Liver (tissue), 9 donors: ENCODE measurements around the gene RGS14. TPM values are rescaled to one million over a fixed set of nuclear protein-coding genes. Genes with fewer than 3 reads are reported as not detected.
A peak's percentile ranks its signal among the peaks of the same experiment; 100 is the strongest.

Source experiments
- DNase-seq: peaks from one replicate; pipeline ENCODE4 v3.0.0-alpha.2; 2017; ENCODE audit warnings: low spot score
- H3K27ac ChIP-seq, 2 donors: one replicate each; pipeline ENCODE4 v1.7.0; 2013; ENCODE audit warnings: inconsistent platforms in 2 of 2, low read length in 2 of 2, control low read depth in 1 of 2, low read depth in 1 of 2, mild to moderate bottlenecking in 1 of 2
- H3K27me3 ChIP-seq, 4 donors: one replicate each; pipeline versions ENCODE4 v1.6.1 to v1.7.0; 2013; ENCODE audit warnings: low read length in 3 of 4, inconsistent platforms in 1 of 4, mild to moderate bottlenecking in 1 of 4, moderate library complexity in 1 of 4; ENCODE audit not compliant: control insufficient read depth in 4 of 4, insufficient read depth in 4 of 4
- H3K36me3 ChIP-seq, 4 donors: one replicate each; pipeline versions ENCODE4 v1.6.1 to v1.7.0; 2013; ENCODE audit warnings: low read length in 3 of 4, mild to moderate bottlenecking in 3 of 4, low read depth in 1 of 4, moderate library complexity in 1 of 4; ENCODE audit not compliant: control insufficient read depth in 4 of 4, insufficient read depth in 3 of 4
- H3K4me1 ChIP-seq, 4 donors: one replicate each; pipeline versions ENCODE4 v1.6.1 to v1.7.0; 2013; ENCODE audit warnings: low read length in 3 of 4, mild to moderate bottlenecking in 3 of 4, moderate library complexity in 1 of 4; ENCODE audit not compliant: control insufficient read depth in 4 of 4, insufficient read depth in 4 of 4
- H3K4me3 ChIP-seq, 3 donors: one replicate each; pipeline versions ENCODE4 v1.6.1 to v1.7.0; 2013; ENCODE audit warnings: low read length in 3 of 3, control low read depth in 1 of 3, low read depth in 1 of 3, mild to moderate bottlenecking in 1 of 3
- H3K9ac ChIP-seq, 2 donors: one replicate each; pipeline ENCODE4 v1.7.0; 2013; ENCODE audit warnings: low read length in 2 of 2, mild to moderate bottlenecking in 2 of 2, moderate library complexity in 2 of 2, control low read depth in 1 of 2, low read depth in 1 of 2
- H3K9me3 ChIP-seq, 4 donors: one replicate each; pipeline versions ENCODE4 v1.6.1 to v1.7.0; 2013; ENCODE audit warnings: low read length in 3 of 4; ENCODE audit not compliant: control insufficient read depth in 4 of 4
- CTCF ChIP-seq: fragments of 150-350 bp; IDR thresholded peaks from 2 replicates; pipeline ENCODE4 v1.5.1; 2017; ENCODE audit warnings: improper control_type of control experiment, low read depth, low read length; ENCODE audit not compliant: missing input control
- EGR1 ChIP-seq, 2 donors: IDR thresholded peaks; 2 replicates each; pipeline ENCODE4 v1.6.1; 2016 to 2018; ENCODE audit warnings: antibody characterized with exemption in 2 of 2, low read depth in 2 of 2
- FOXA1 ChIP-seq: IDR thresholded peaks from 2 replicates; pipeline ENCODE4 v1.6.1; 2016; ENCODE audit warnings: antibody characterized with exemption
- FOXA2 ChIP-seq: IDR thresholded peaks from 2 replicates; pipeline ENCODE4 v1.6.1; 2016; ENCODE audit warnings: antibody characterized with exemption
- GABPA ChIP-seq, 2 donors: IDR thresholded peaks in 1 of 2; conservative IDR thresholded peaks in 1 of 2; 2 replicates each; pipeline ENCODE4 v1.6.1; 2016; ENCODE audit warnings: antibody characterized with exemption in 2 of 2, mild to moderate bottlenecking in 1 of 2, moderate library complexity in 1 of 2
- HNF4A ChIP-seq, 2 donors: conservative IDR thresholded peaks; 2 replicates each; pipeline ENCODE4 v1.6.1; 2016; ENCODE audit warnings: antibody characterized with exemption in 2 of 2, mild to moderate bottlenecking in 2 of 2
- HNF4G ChIP-seq: IDR thresholded peaks from 2 replicates; pipeline ENCODE4 v1.6.1; 2016; ENCODE audit warnings: antibody characterized with exemption
- JUND ChIP-seq, 2 donors: IDR thresholded peaks; 2 replicates each; pipeline ENCODE4 v1.6.1; 2016; ENCODE audit warnings: antibody characterized with exemption in 2 of 2
- MAX ChIP-seq: IDR thresholded peaks from 2 replicates; pipeline ENCODE4 v1.6.1; 2016; ENCODE audit warnings: antibody characterized with exemption
- NR2F2 ChIP-seq: IDR thresholded peaks from 2 replicates; pipeline ENCODE4 v1.6.1; 2016; ENCODE audit warnings: antibody characterized with exemption
- RAD21 ChIP-seq, 2 donors: IDR thresholded peaks; 2 replicates each; pipeline ENCODE4 v1.6.1; 2016; ENCODE audit warnings: antibody characterized with exemption in 2 of 2, mild to moderate bottlenecking in 2 of 2
- REST ChIP-seq: IDR thresholded peaks from 2 replicates; pipeline ENCODE4 v1.6.1; 2016; ENCODE audit warnings: antibody characterized with exemption, mild to moderate bottlenecking
- RXRA ChIP-seq, 2 donors: IDR thresholded peaks; 2 replicates each; pipeline ENCODE4 v1.6.1; 2017 to 2018; ENCODE audit warnings: antibody characterized with exemption in 2 of 2, mild to moderate bottlenecking in 1 of 2
- SP1 ChIP-seq: IDR thresholded peaks from 2 replicates; pipeline ENCODE4 v1.6.1; 2018; ENCODE audit warnings: antibody characterized with exemption, mild to moderate bottlenecking
- TAF1 ChIP-seq: conservative IDR thresholded peaks from 2 replicates; pipeline ENCODE4 v1.6.1; 2016; ENCODE audit warnings: antibody characterized with exemption, mild to moderate bottlenecking
- YY1 ChIP-seq: IDR thresholded peaks from 2 replicates; pipeline ENCODE4 v1.6.1; 2016; ENCODE audit warnings: antibody characterized with exemption, mild to moderate bottlenecking
- ZBTB33 ChIP-seq: IDR thresholded peaks from 2 replicates; pipeline ENCODE4 v1.6.1; 2016; ENCODE audit warnings: antibody characterized with exemption
- WGBS: extraction: QIAGEN DNeasy Blood & Tissue Kit; methylation state at CpG from one replicate; pipeline ENCODE4 v1.1.7; 2013; 5-methylcytosine and 5-hydroxymethylcytosine counted together
- polyA plus RNA-seq, 2 donors: library from polyadenylated mRNA; stranded (reverse) in 1 of 2; unstranded in 1 of 2; fragments of 200-250 nt in 1 of 2; fragments of >200 nt in 1 of 2; fragmentation: Nextera tagmentation in 1 of 2; extraction: Ambion mirVana in 1 of 2; gene quantifications; one replicate each; pipeline versions ENCODE4 v1.2.1 to v1.2.3, GENCODE V29; 2013 to 2015
- total RNA-seq, 2 donors: library from RNA; depleted of rRNA; stranded (reverse); fragments of >200 nt; gene quantifications; one replicate each; pipeline ENCODE4 v1.2.3, GENCODE V29; 2014
- TF ChIP-seq, protein P1 (sequence below): IDR thresholded peaks from 2 replicates; pipeline ENCODE4 v1.6.1; 2016; ENCODE audit warnings: antibody characterized with exemption
- donor health status: healthy.
- donor health status: healthy.
- donor health status: healthy.
- donor health status: healthy.
- donor health status: healthy.

RGS14 gene
- total and polyA plus RNA-seq, 4 donors, result 10.2 to 53.8 (median 33.3) TPM

DNA sequence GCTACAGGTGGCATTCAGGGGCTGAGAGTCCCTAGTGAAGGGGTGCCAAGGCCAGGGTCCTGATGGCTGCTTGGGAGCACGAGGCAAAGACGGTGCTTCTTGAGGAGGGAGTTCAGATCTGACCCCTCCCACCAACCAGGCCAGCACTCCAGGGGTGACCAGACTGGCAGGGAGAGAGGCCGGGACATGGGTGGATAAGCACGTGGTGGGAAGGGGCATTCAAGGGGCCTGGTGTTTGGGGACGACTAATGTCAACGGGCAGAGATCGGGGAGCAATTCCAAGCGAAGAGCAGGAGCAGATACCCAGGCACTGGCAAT, 4.5 kb downstream of the RGS14 start:
- H3K4me3 ChIP-seq, result no peak overlapping the region
- H3K27ac ChIP-seq, result peak overlapping the region; percentile 78 to 89
- H3K4me1 ChIP-seq, result peaks cover 23 to 73% (median 65%) of the 10 kb centered on the region in 4 donors
- H3K9me3 ChIP-seq, result no peaks in the 10 kb centered on the region
- H3K27me3 ChIP-seq, result no peaks in the 10 kb centered on the region
- 72% methylated on average over 8 of the region's 8 CpGs for whole genome bisulfite sequencing
- DNase-seq, result peak; percentile 30
- no peak for TF ChIP-seq HNF4G
- no peak for TF ChIP-seq REST
- no peak for TF ChIP-seq RAD21 (IDR thresholded peaks at IDR 0.05)
- TF ChIP-seq EGR1 (IDR thresholded peaks at IDR 0.05; ENCODE audit: low read depth in 2 of 2), result no peak
- TF ChIP-seq CTCF, result no peak
- no peak for TF ChIP-seq HNF4A (conservative IDR thresholded peaks at IDR 0.05)
- TF ChIP-seq ZBTB33, result no peak
- TF ChIP-seq FOXA2, result no peak
- no peak for TF ChIP-seq GABPA (IDR thresholded peaks at IDR 0.05 in 1 of 2, conservative IDR thresholded peaks at IDR 0.05 in 1 of 2)
- TF ChIP-seq, protein P1, sequence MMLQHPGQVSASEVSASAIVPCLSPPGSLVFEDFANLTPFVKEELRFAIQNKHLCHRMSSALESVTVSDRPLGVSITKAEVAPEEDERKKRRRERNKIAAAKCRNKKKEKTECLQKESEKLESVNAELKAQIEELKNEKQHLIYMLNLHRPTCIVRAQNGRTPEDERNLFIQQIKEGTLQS, result no peak
- TF ChIP-seq FOXA1, result no peak
- TF ChIP-seq MAX, result no peak
- no peak for TF ChIP-seq TAF1
- no peak for TF ChIP-seq RXRA (IDR thresholded peaks at IDR 0.05)
- TF ChIP-seq JUND (IDR thresholded peaks at IDR 0.05), result no peak
- no peak for TF ChIP-seq SP1
- no peak for TF ChIP-seq NR2F2
- no peak for TF ChIP-seq YY1
- no peak overlapping the region for H3K9ac ChIP-seq
- H3K36me3 ChIP-seq, result no peaks in the 10 kb centered on the region
